GM19025 (cell line): ENCODE measurements around the gene PCSK2.

ENCODE experiments used
- ATAC-seq: cut with Tn5 transposase; IDR thresholded peaks from one replicate; pipeline ENCODE4 v1.9.1; 2021; ENCODE audit warnings: mild to moderate bottlenecking, low read depth, moderate library complexity; ENCODE audit not compliant: unreplicated experiment

The PCSK2 gene

GRCh38 chr20:17327185-17328148 lies 100.6 kb downstream of the PCSK2 start:
- ATAC-seq: no peak

GRCh38 chr20:17334932-17335331 lies 108.1 kb downstream of the PCSK2 start:
- ATAC-seq: no peak

DNA sequence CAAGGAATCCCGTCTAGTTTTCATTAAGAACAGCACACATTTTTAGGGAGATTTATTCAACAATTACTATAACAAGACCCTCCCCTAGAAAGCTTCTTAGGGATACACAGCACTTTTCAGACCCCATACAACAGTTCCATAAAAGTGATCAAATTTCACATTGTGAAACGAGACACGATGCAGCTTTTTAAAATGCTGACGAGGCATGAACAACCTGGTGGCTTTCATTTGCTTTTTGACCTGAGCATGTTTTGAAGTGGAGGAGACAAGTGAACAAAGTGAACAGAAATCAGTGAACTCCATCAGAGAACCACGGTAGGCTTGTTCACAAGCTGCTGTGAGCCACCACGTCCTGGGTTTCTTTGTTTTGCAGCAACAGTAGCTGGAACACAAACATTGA lies 112.2 kb downstream of the PCSK2 start:
- no peak for ATAC-seq

- ATAC-seq: no peak
These were observed 116.3 kb downstream of the PCSK2 start for GRCh38 chr20:17343091-17343490.

DNA sequence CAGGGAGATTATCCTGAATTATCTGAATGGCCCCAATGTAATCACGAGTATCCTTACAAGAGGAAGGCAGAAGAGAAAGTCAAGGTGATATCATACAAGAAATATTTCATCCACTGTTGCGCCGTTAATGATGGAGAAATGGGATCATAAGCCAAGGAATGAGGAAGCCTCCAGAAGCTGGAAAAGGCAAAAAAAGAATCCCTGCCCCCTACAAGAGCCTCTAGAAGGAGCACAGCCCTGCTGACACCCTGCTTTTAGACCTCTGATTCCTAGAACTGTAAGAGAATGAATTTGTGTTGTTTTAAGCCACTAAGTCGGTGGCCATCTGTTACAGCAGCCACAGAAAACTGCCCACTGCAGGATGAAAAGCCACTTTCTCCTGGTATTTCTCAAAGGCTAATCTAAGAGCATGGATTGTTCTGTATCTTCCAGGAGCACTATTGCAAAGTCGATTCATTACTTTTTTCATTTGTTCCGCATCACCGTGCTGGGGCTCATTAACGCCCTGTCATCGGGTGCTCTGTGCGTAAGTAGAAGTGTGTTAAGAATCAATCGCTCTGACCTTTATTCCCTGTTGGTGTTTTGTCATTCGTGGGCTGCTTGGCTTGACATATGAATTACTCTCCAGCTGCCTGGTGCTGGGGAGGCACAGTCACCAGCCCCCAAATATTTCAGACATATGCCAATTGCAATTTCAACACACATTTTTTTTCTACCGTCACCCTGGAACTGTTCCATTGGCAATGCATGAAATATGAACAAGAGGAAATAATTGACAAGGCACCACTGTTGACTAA lies 117.0 kb downstream of the PCSK2 start:
- ATAC-seq: no peak

DNA sequence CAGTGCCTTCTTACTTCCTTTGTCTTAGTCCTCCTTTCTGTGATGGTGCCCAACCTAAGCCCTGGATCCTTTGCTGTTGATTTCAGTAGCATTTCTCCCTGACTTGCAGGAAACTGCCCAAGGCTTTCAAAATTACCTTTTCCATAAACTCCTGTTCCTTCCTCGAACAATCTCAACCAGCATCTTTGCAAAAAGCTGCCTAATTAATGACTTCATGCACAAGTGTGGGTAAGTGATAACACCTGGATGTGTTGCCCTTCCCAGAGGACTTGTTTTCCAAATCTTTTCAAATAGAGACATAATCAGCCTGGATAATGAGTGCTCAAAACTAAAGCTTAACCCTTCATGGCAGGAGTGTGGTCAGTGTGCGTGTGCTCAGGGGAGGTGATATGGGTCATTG lies 118.0 kb downstream of the PCSK2 start:
- no peak for ATAC-seq

GRCh38 chr20:17345321-17345720 lies 118.5 kb downstream of the PCSK2 start:
- no peak for ATAC-seq

GRCh38 chr20:17350321-17350720 lies 123.5 kb downstream of the PCSK2 start:
- no peak for ATAC-seq

GRCh38 chr20:17357238-17357637 lies 130.4 kb downstream of the PCSK2 start:
- no peak for ATAC-seq

GRCh38 chr20:17358854-17359253 lies 132.0 kb downstream of the PCSK2 start:
- ATAC-seq: no peak

- ATAC-seq: no peak
These were observed 137.8 kb downstream of the PCSK2 start for GRCh38 chr20:17364681-17365080.

DNA sequence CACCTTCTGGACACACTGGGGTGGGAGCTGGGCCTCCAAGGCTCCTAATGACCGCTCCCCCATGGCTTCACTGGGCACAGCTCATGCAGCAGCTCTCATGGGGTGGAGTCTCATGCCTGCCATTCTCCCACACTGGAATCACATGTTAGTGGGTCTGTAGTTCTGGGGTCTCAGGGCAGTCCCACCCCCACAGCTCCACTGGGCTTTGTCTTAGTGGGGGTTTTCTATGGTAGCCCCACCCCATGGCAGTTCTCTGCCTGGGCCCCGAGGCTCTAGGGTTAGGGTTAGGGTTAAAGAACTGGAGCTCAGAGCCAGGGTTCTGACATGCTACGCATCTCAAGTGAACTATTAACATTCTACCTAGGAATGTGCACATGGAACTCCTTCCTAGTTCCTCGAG lies 139.0 kb downstream of the PCSK2 start:
- no peak for ATAC-seq

- no peak for ATAC-seq
These were observed 142.7 kb downstream of the PCSK2 start for GRCh38 chr20:17369506-17369905.

- no peak for ATAC-seq
These were observed 146.1 kb downstream of the PCSK2 start for GRCh38 chr20:17372806-17373440.

- ATAC-seq: no peak
These were observed 147.2 kb downstream of the PCSK2 start for GRCh38 chr20:17374086-17374485.

GRCh38 chr20:17376031-17376430 lies 149.2 kb downstream of the PCSK2 start:
- no peak for ATAC-seq

- ATAC-seq: peak; percentile 47
These were observed 150.4 kb downstream of the PCSK2 start for GRCh38 chr20:17377231-17377630.

DNA sequence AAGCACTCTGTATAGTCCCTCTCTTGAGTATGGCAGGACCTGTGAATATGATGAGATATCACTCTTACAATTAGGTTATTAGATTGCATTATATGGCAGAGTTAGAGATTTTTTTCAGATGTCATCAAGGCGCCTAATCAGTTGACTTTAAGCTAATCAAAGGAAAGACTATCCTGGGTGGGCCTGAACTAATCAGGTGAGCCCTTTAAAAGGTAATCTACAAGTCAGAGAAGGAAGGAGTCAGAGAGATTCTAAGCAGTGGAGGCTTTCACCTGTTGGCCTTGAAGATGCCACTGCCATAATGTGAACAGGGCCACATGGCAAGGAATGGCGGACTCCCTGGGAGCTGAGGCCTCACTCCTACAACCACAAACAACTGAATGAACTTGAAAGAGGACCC lies 152.8 kb downstream of the PCSK2 start:
- no peak for ATAC-seq

DNA sequence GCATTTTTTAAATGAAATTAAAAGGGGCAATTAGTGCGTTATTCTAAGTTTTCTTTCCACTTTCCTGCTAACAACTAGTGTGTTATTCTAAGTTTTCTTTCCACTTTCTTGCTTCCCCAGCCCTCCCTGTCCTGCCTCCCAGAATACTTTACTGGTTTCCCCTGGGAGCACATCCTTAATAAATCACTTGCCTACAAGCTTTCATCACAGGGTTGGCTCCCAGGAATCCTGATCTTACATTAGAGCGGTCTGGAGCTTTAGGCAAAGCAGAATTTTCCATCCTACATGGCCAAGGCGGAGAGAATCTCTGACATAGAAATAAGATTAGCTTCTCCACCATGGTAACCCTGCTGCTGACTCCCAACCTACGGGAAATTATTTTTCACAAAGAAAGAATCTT lies 154.0 kb downstream of the PCSK2 start:
- ATAC-seq: no peak

GRCh38 chr20:17381724-17382123 lies 154.9 kb downstream of the PCSK2 start:
- no peak for ATAC-seq

GRCh38 chr20:17385798-17386197 lies 159.0 kb downstream of the PCSK2 start:
- ATAC-seq: no peak
